GM12878 (cell line): Measurements from ENCODE around the gene PNMT. TPM values are rescaled to one million over a fixed set of nuclear protein-coding genes. Genes with fewer than 3 reads are reported as not detected.

ENCODE experiments used
- ATAC-seq: fragments of 200-7000 bp; cut with Tn5 transposase; 3 replicates; pipeline ENCODE4 v1.9.1; 2020; ENCODE audit warnings: mild to moderate bottlenecking, moderate library complexity
- BruUV-seq: library from RNA; stranded (reverse); fragments of 400-500 nt; replicated peaks from 2 replicates; lab custom pipeline; 2021; lab: Mats Ljungman, UMichigan
- CTCF ChIA-PET: fragments of 300-600 bp; sonication (Branson Sonifier 250); formaldehyde crosslinking; extraction: SDS; loops from one replicate; lab custom pipeline; 2021; ENCODE audit warnings: inconsistent platforms; lab: Yijun Ruan, JAX
- POLR2A ChIA-PET: fragments of 350-600 bp; formaldehyde crosslinking; extraction: SDS; loops from one replicate; lab custom pipeline; 2021; ENCODE audit warnings: inconsistent platforms; lab: Charles Lee
- RAD21 ChIA-PET: fragments of 300-600 bp; sonication (Branson Sonifier 250); formaldehyde crosslinking; loops from one replicate; lab custom pipeline; 2023; ENCODE audit warnings: antibody characterized with exemption; ENCODE audit not compliant: unreplicated experiment; lab: Charles Lee
- SMC1A ChIA-PET: fragments of 300-600 bp; sonication (Branson Sonifier 250); formaldehyde crosslinking; loops from one replicate; lab custom pipeline; 2023; ENCODE audit not compliant: unreplicated experiment, uncharacterized antibody; lab: Charles Lee
- DNase-seq: peaks from one replicate; pipeline ENCODE4 v3.0.0-alpha.2; 2011; ENCODE audit warnings: low read depth, low spot score
- FAIRE-seq: peaks from 3 replicates; lab custom pipeline; 2011; peaks lifted over from hg19 to GRCh38; lab: Jason Lieb, UNC
- H2AFZ ChIP-seq: 2 replicates; pipeline ENCODE4 v1.6.0; 2011; ENCODE audit warnings: low read depth, low read length, control low read depth; ENCODE audit not compliant: control insufficient read depth
- H3K27ac ChIP-seq: 2 replicates; pipeline ENCODE4 v1.5.1; 2011; ENCODE audit warnings: control low read depth; ENCODE audit not compliant: control insufficient read depth, insufficient read depth
- H3K27me3 ChIP-seq, 2 experiments: replicated peaks in 1 of 2; 2 replicates each; pipeline versions ENCODE4 v1.6.0 to v1.6.1; 2011; ENCODE audit warnings: low read length in 1 of 2; ENCODE audit not compliant: control insufficient read depth in 2 of 2, insufficient read depth in 2 of 2
- H3K36me3 ChIP-seq, 2 experiments: 2 replicates each; pipeline ENCODE4 v1.5.1; 2011; ENCODE audit warnings: low read length in 1 of 2; ENCODE audit not compliant: control insufficient read depth in 2 of 2, insufficient read depth in 2 of 2
- H3K4me1 ChIP-seq: 2 replicates; pipeline ENCODE4 v1.6.1; 2011; ENCODE audit warnings: mild to moderate bottlenecking, low read length, moderate library complexity, mixed read lengths; ENCODE audit not compliant: control insufficient read depth, insufficient read depth
- H3K4me2 ChIP-seq: 2 replicates; pipeline ENCODE4 v1.6.0; 2011; ENCODE audit warnings: control low read depth; ENCODE audit not compliant: control insufficient read depth, insufficient read depth
- H3K4me3 ChIP-seq: fragments of 200-600 bp; sonication (generic); 2 replicates; pipeline ENCODE4 v1.5.1; 2016
- H3K79me2 ChIP-seq: 2 replicates; pipeline ENCODE4 v1.6.0; 2011; ENCODE audit warnings: low read length; ENCODE audit not compliant: control insufficient read depth, insufficient read depth
- H3K9ac ChIP-seq: 2 replicates; pipeline ENCODE4 v1.8.0; 2011; ENCODE audit warnings: low read length, control low read depth, mixed read lengths; ENCODE audit not compliant: control insufficient read depth, insufficient read depth
- H3K9me3 ChIP-seq: replicated peaks from 3 replicates; pipeline ENCODE4 v1.5.1; 2011; ENCODE audit warnings: mild to moderate bottlenecking, low read length; ENCODE audit not compliant: control insufficient read depth, insufficient read depth
- H4K20me1 ChIP-seq: 2 replicates; pipeline ENCODE4 v1.6.0; 2011; ENCODE audit not compliant: control insufficient read depth, insufficient read depth
- BMI1 ChIP-seq: fragments of 450-650 bp; IDR thresholded peaks from 2 replicates; pipeline ENCODE4 v1.6.1; 2016; ENCODE audit warnings: mild to moderate bottlenecking, moderate library complexity, borderline replicate concordance
- DPF2 ChIP-seq: fragments of 450-650 bp; IDR thresholded peaks from 2 replicates; pipeline ENCODE4 v1.6.1; 2017; ENCODE audit warnings: mild to moderate bottlenecking
- EGR1 ChIP-seq, 2 experiments: IDR thresholded peaks; 1 replicate in 1 of 2; 2 replicates in 1 of 2; pipeline ENCODE4 v1.6.1; 2011 to 2012; ENCODE audit warnings: low read depth in 2 of 2, low read length in 2 of 2, borderline replicate concordance in 1 of 2, mild to moderate bottlenecking in 1 of 2, moderate library complexity in 1 of 2
- MYC ChIP-seq: IDR thresholded peaks from 2 replicates; pipeline ENCODE4 v1.6.1; 2011; ENCODE audit warnings: mild to moderate bottlenecking, low read length, moderate library complexity, inconsistent platforms; ENCODE audit not compliant: insufficient read depth, insufficient replicate concordance, insufficient read length, severe bottlenecking
- RELA ChIP-seq: fragments of 450-650 bp; IDR thresholded peaks from 2 replicates; pipeline ENCODE4 v1.8.0; 2014; ENCODE audit warnings: borderline replicate concordance; ENCODE audit not compliant: partially characterized antibody
- SMAD1 ChIP-seq: fragments of 450-650 bp; IDR thresholded peaks from 2 replicates; pipeline ENCODE4 v1.6.1; 2018; ENCODE audit warnings: mild to moderate bottlenecking, low read depth; ENCODE audit not compliant: partially characterized antibody
- SUZ12 ChIP-seq: fragments of 200-600 bp; sonication (generic); IDR thresholded peaks from one replicate; pipeline ENCODE4 v1.6.1; 2018; ENCODE audit warnings: antibody characterized with exemption, mild to moderate bottlenecking; ENCODE audit not compliant: unreplicated experiment
- ZBED1 ChIP-seq: IDR thresholded peaks from 2 replicates; pipeline ENCODE4 v1.6.1; 2016; ENCODE audit warnings: borderline replicate concordance
- ZNF622 ChIP-seq: fragments of 450-650 bp; IDR thresholded peaks from 2 replicates; pipeline ENCODE4 v1.6.1; 2017; ENCODE audit warnings: mild to moderate bottlenecking, inconsistent platforms
- WGBS: methylation state at CpG from one replicate; pipeline ENCODE4 v1.1.6; 2016; ENCODE audit warnings: low lambda C conversion rate; ENCODE audit not compliant: insufficient replicate concordance, insufficient coverage; ENCODE audit errors: missing lambda C conversion rate; 5-methylcytosine and 5-hydroxymethylcytosine counted together
- in situ Hi-C: fragments of 300-500 bp; cut with MboI; formaldehyde crosslinking; loops from 9 replicates; pipeline ENCODE4 v1.14.3; 2018; ENCODE audit warnings: mixed read lengths
- intact Hi-C: fragments of 100-400 bp; cut with micrococcal nuclease; formaldehyde crosslinking; loops from one replicate; pipeline ENCODE4 v1.14.2; 2022; ENCODE audit not compliant: unreplicated experiment
- polyA plus RNA-seq, 11 experiments: library from polyadenylated mRNA; depleted of rRNA in 4 of 11; unstranded in 6 of 11; stranded (reverse) in 5 of 11; fragments of >200 nt; fragmentation: Nextera tagmentation in 4 of 11; fragmentation: Illumina TruSeq in 1 of 11; extraction: Ambion mirVana in 4 of 11; extraction: Trizol in 1 of 11; gene quantifications; 1 replicate in 1 of 11; 2 replicates in 10 of 11; pipeline versions ENCODE4 v1.2.1 to v1.2.3, GENCODE V29; 2011 to 2016; ENCODE audit warnings: inconsistent platforms in 2 of 11, missing spikeins in 2 of 11, low read depth in 1 of 11
- total RNA-seq, 4 experiments: library from RNA; depleted of rRNA in 3 of 4; stranded (reverse); fragments of >200 nt in 3 of 4; fragmentation: Illumina TruSeq in 1 of 4; extraction: Trizol in 1 of 4; gene quantifications; 2 replicates each; pipeline versions ENCODE4 v1.2.1 to v1.2.3, GENCODE V29; 2013 to 2021
- TF ChIP-seq, protein P1 (sequence below): IDR thresholded peaks from 2 replicates; pipeline ENCODE4 v1.6.1; 2012; ENCODE audit warnings: mild to moderate bottlenecking, low read depth, low read length

Gene PNMT
- total and polyA plus RNA-seq, 10 of the 15 experiments (the other 5 are each of a cell fraction or from before 2014, with no cell fraction given) = not detected

DNA sequence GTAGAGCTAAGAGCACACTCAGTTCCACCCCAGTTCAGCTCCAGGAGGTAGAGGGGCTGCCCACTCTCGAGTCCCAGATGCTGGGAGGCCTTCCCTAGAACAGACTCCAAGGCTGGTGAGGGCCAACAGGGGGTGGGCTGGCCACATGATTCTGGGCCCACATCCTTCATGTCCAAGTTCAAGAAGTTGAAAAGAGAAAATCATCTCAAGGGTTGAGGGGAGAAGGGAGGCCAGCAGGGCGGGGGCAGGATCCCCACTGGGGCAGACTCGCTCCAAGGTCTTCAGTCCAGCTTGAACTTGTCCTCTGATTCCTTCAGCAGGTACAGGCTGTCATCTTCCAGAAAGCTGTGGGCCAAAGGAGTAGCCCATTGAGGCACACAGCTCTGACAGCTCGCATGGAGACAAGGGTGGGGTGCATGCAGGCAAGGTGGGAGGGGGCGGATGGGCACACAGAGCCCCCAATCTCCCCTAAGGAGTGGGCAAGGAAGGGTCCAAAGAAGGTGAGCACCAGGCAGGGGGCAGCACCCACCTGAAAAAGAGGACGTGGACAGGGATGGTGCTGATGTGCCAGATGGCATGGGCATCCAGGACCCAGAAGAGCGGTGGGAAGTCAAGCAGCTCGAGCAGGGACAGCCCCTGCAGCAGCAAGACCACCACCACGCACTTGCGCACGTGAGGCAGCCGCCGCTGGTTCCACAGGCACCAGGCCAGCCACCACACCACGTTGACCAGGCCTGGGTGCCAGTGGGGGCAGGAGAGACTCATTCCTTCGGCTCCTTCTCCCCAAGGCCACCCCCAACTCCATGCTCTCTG lies 4.5 kb downstream of the PNMT start:
- POLR2A ChIA-PET = interaction anchor here (0.5 kb wide), 1 partner anchor 258 kb away, joined by 5 read pairs; no protein-coding TSS in a partner anchor
- H3K4me2 ChIP-seq = no peak overlapping the region

More for the DNA sequence above, 4.5 kb downstream of the PNMT start:
- FAIRE-seq = no peak
- TF ChIP-seq, protein P1, sequence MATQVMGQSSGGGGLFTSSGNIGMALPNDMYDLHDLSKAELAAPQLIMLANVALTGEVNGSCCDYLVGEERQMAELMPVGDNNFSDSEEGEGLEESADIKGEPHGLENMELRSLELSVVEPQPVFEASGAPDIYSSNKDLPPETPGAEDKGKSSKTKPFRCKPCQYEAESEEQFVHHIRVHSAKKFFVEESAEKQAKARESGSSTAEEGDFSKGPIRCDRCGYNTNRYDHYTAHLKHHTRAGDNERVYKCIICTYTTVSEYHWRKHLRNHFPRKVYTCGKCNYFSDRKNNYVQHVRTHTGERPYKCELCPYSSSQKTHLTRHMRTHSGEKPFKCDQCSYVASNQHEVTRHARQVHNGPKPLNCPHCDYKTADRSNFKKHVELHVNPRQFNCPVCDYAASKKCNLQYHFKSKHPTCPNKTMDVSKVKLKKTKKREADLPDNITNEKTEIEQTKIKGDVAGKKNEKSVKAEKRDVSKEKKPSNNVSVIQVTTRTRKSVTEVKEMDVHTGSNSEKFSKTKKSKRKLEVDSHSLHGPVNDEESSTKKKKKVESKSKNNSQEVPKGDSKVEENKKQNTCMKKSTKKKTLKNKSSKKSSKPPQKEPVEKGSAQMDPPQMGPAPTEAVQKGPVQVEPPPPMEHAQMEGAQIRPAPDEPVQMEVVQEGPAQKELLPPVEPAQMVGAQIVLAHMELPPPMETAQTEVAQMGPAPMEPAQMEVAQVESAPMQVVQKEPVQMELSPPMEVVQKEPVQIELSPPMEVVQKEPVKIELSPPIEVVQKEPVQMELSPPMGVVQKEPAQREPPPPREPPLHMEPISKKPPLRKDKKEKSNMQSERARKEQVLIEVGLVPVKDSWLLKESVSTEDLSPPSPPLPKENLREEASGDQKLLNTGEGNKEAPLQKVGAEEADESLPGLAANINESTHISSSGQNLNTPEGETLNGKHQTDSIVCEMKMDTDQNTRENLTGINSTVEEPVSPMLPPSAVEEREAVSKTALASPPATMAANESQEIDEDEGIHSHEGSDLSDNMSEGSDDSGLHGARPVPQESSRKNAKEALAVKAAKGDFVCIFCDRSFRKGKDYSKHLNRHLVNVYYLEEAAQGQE = no peak
- TF ChIP-seq RELA = no peak
- no peak for TF ChIP-seq ZBED1
- no peak for TF ChIP-seq SUZ12
- TF ChIP-seq ZNF622 = no peak
- no peak for TF ChIP-seq BMI1
- TF ChIP-seq DPF2 = no peak
- no peak for TF ChIP-seq MYC
- TF ChIP-seq EGR1 (IDR thresholded peaks at IDR 0.05; ENCODE audit: borderline replicate concordance in 1 of 2, low read depth in 2 of 2, low read length in 2 of 2) = no peak
- TF ChIP-seq SMAD1 = no peak
- Histone ChIP-seq H3K4me1 (peaks cover 20% of the 10 kb centered on the region), H3K9ac (no peak overlapping the region), H2AFZ (no peak overlapping the region), H3K79me2 (no peaks in the 10 kb centered on the region), H3K4me3 (no peak overlapping the region), H3K27me3 (peaks cover 0 to 2% of the 10 kb centered on the region in 2 experiments; a peak in 2 of 4 replicates), H3K27ac (no peak overlapping the region), H4K20me1 (no peaks in the 10 kb centered on the region), H3K36me3 (no peaks in the 10 kb centered on the region), H3K9me3 (no peaks in the 10 kb centered on the region)
- ATAC-seq = no peak
- ChIA-PET SMC1A (interaction anchor here (0.7 to 2.6 kb wide), 6 partner anchors 19 to 82 kb away, joined by 3 to 10 read pairs (median 4); partner anchors contain the start of gene MIEN1), RAD21 (interaction anchor here (1.2 to 2.3 kb wide), 5 partner anchors 10 to 83 kb away, joined by 3 to 8 read pairs (median 4); partner anchors contain the start of gene MIEN1), CTCF (interaction anchor here (0.8 to 9.1 kb wide), 9 partner anchors 19 to 308 kb away, joined by 3 to 114 read pairs (median 7); partner anchors contain the start of genes MIEN1 and PSMD3)
- intact Hi-C loops (no loop called here), in situ Hi-C loops (no loop called here)
- DNase-seq = no peak
- 42% methylated on average over 15 of the region's 15 CpGs for WGBS
- BruUV-seq = no TSS peak
